H1 (cell line): Measurements from ENCODE around the gene GNAL. TPM values are rescaled to one million over a fixed set of nuclear protein-coding genes. Genes with fewer than 3 reads are reported as not detected.

Experiments
- CTCF ChIA-PET: fragments of 300-600 bp; sonication (Branson Sonifier 250); formaldehyde crosslinking; loops from one replicate; lab custom pipeline; 2021; ENCODE audit not compliant: partially characterized antibody; lab: Charles Lee
- POLR2A ChIA-PET: fragments of 300-600 bp; sonication (Branson Sonifier 250); formaldehyde crosslinking; loops from one replicate; lab custom pipeline; 2021; ENCODE audit warnings: inconsistent platforms; ENCODE audit not compliant: partially characterized antibody; lab: Charles Lee
- DNase-seq, 2 experiments: peaks; one replicate each; pipeline versions ENCODE4 v3.0.0 to v3.0.0-alpha.2; 2010 to 2022; ENCODE audit warnings: low spot score in 2 of 2, low read depth in 1 of 2, mixed read lengths in 1 of 2
- FAIRE-seq: peaks from 2 replicates; lab custom pipeline; 2011; peaks lifted over from hg19 to GRCh38; lab: Jason Lieb, UNC
- H2AFZ ChIP-seq: 2 replicates; pipeline ENCODE4 v1.8.1; 2012; ENCODE audit warnings: low read length, inconsistent platforms
- H2AK5ac ChIP-seq: 2 replicates; pipeline ENCODE4 v1.6.1; 2013; ENCODE audit warnings: low read depth, low read length
- H2BK120ac ChIP-seq: replicated peaks from 2 replicates; pipeline ENCODE3; 2013; ENCODE audit warnings: low read depth, low read length, inconsistent platforms
- H2BK12ac ChIP-seq: 2 replicates; pipeline ENCODE4 v1.6.1; 2013; ENCODE audit warnings: low read depth, low read length
- H2BK15ac ChIP-seq: 2 replicates; pipeline ENCODE4 v1.6.1; 2013; ENCODE audit warnings: low read length
- H2BK20ac ChIP-seq: 2 replicates; pipeline ENCODE4 v1.6.1; 2013; ENCODE audit warnings: low read length
- H2BK5ac ChIP-seq: 2 replicates; pipeline ENCODE4 v1.6.1; 2013; ENCODE audit warnings: low read depth, low read length
- H3K14ac ChIP-seq: 2 replicates; pipeline ENCODE4 v1.6.1; 2013; ENCODE audit warnings: inconsistent platforms; ENCODE audit not compliant: insufficient read length
- H3K18ac ChIP-seq: 2 replicates; pipeline ENCODE4 v1.6.1; 2013; ENCODE audit warnings: low read length; ENCODE audit errors: extremely low read depth
- H3K23ac ChIP-seq: 2 replicates; pipeline ENCODE4 v1.6.1; 2013; ENCODE audit warnings: inconsistent platforms; ENCODE audit not compliant: insufficient read length
- H3K23me2 ChIP-seq: 2 replicates; pipeline ENCODE4 v1.6.1; 2013; ENCODE audit warnings: low read depth, low read length
- H3K27ac ChIP-seq: 2 replicates; pipeline ENCODE4 v1.6.1; 2011; ENCODE audit warnings: low read depth, low read length, inconsistent platforms
- H3K27me3 ChIP-seq, 4 experiments: replicated peaks in 1 of 4; 1 replicate in 1 of 4; 2 replicates in 3 of 4; pipeline versions ENCODE4 v1.6.1 to v1.8.1; 2011 to 2013; ENCODE audit warnings: low read length in 3 of 4, mild to moderate bottlenecking in 3 of 4, inconsistent platforms in 2 of 4, mixed read lengths in 2 of 4, moderate library complexity in 1 of 4; ENCODE audit not compliant: control insufficient read depth in 3 of 4, insufficient read depth in 3 of 4; ENCODE audit errors: extremely low read depth in 1 of 4
- H3K36me3 ChIP-seq, 4 experiments: 2 replicates each; pipeline versions ENCODE4 v1.6.1 to v1.8.1; 2011 to 2013; ENCODE audit warnings: mild to moderate bottlenecking in 4 of 4, low read length in 3 of 4, moderate library complexity in 2 of 4, control low read depth in 1 of 4, inconsistent platforms in 1 of 4; ENCODE audit not compliant: insufficient read depth in 4 of 4, control insufficient read depth in 2 of 4
- H3K4ac ChIP-seq: replicated peaks from 2 replicates; pipeline ENCODE3; 2013; ENCODE audit warnings: low read length, low read depth, mixed read lengths, inconsistent platforms; ENCODE audit not compliant: insufficient read length
- H3K4me1 ChIP-seq, 4 experiments: replicated peaks in 1 of 4; 1 replicate in 1 of 4; 2 replicates in 3 of 4; pipeline versions ENCODE4 v1.6.1 to v1.8.1; 2011 to 2013; ENCODE audit warnings: low read length in 3 of 4, inconsistent platforms in 2 of 4, mixed read lengths in 1 of 4; ENCODE audit not compliant: insufficient read depth in 4 of 4, control insufficient read depth in 3 of 4
- H3K4me2 ChIP-seq, 2 experiments: 2 replicates each; pipeline versions ENCODE4 v1.6.1 to v1.8.1; 2011 to 2013; ENCODE audit warnings: low read depth in 2 of 2, low read length in 2 of 2, control low read depth in 1 of 2, inconsistent platforms in 1 of 2, mild to moderate bottlenecking in 1 of 2; ENCODE audit not compliant: insufficient read depth in 1 of 2
- H3K4me3 ChIP-seq, 4 experiments: fragments of 200-600, 300-600 bp in 1 of 4; sonication (generic), shearing (Covaris generic), sonication (Bioruptor Twin) in 1 of 4; 2 replicates each; pipeline versions ENCODE4 v1.5.1 to v1.8.1; 2011 to 2016; ENCODE audit warnings: low read length in 4 of 4, low read depth in 3 of 4, control low read depth in 2 of 4, inconsistent platforms in 2 of 4, mild to moderate bottlenecking in 2 of 4, mixed read lengths in 1 of 4, moderate library complexity in 1 of 4; ENCODE audit not compliant: insufficient read depth in 2 of 4; ENCODE audit errors: extremely low read depth in 1 of 4
- H3K56ac ChIP-seq: replicated peaks from 2 replicates; pipeline ENCODE3; 2013; ENCODE audit warnings: low read depth, mild to moderate bottlenecking, mixed read lengths, low read length, inconsistent platforms; ENCODE audit not compliant: insufficient read length
- H3K79me1 ChIP-seq: 2 replicates; pipeline ENCODE4 v1.6.1; 2013; ENCODE audit warnings: low read depth, low read length, control low read depth
- H3K79me2 ChIP-seq, 2 experiments: 2 replicates each; pipeline versions ENCODE4 v1.6.1 to v1.8.1; 2012 to 2013; ENCODE audit warnings: low read length in 2 of 2, mild to moderate bottlenecking in 2 of 2, inconsistent platforms in 1 of 2; ENCODE audit not compliant: insufficient read depth in 2 of 2, control insufficient read depth in 1 of 2
- H3K9ac ChIP-seq, 4 experiments: replicated peaks in 1 of 4; 1 replicate in 1 of 4; 2 replicates in 3 of 4; pipeline versions ENCODE4 v1.6.1 to v1.8.1; 2011 to 2013; ENCODE audit warnings: low read depth in 3 of 4, low read length in 3 of 4, control low read depth in 2 of 4, mild to moderate bottlenecking in 2 of 4, moderate library complexity in 2 of 4, inconsistent platforms in 1 of 4; ENCODE audit errors: extremely low read depth in 1 of 4
- H3K9me3 ChIP-seq, 2 experiments: 2 replicates each; pipeline versions ENCODE4 v1.6.1 to v1.8.1; 2012 to 2013; ENCODE audit warnings: mild to moderate bottlenecking in 2 of 2, moderate library complexity in 2 of 2, control low read depth in 1 of 2, inconsistent platforms in 1 of 2, low read depth in 1 of 2, low read length in 1 of 2, mixed read lengths in 1 of 2; ENCODE audit not compliant: insufficient read depth in 2 of 2
- H4K20me1 ChIP-seq, 2 experiments: replicated peaks in 1 of 2; 2 replicates each; pipeline versions ENCODE3 to v1.8.1; 2011 to 2013; ENCODE audit warnings: inconsistent platforms in 2 of 2, low read length in 2 of 2, mild to moderate bottlenecking in 1 of 2; ENCODE audit not compliant: insufficient read depth in 2 of 2, control insufficient read depth in 1 of 2
- H4K5ac ChIP-seq: 2 replicates; pipeline ENCODE4 v1.6.1; 2013; ENCODE audit warnings: low read length, low read depth, mixed read lengths, inconsistent platforms; ENCODE audit not compliant: insufficient read length
- H4K8ac ChIP-seq: 2 replicates; pipeline ENCODE4 v1.8.0; 2013; ENCODE audit warnings: mild to moderate bottlenecking, moderate library complexity, low read length, inconsistent platforms; ENCODE audit not compliant: insufficient read depth; ENCODE audit errors: extremely low read depth
- H4K91ac ChIP-seq: replicated peaks from 2 replicates; pipeline ENCODE3; 2013; ENCODE audit warnings: low read length, mixed read lengths, inconsistent platforms; ENCODE audit not compliant: insufficient read length
- ASH2L ChIP-seq: fragments of 200-600, 300-600 bp; sonication (generic); IDR thresholded peaks from one replicate; pipeline ENCODE4 v1.7.1; 2017; ENCODE audit warnings: low read length
- CHD1 ChIP-seq: IDR thresholded peaks from 2 replicates; pipeline ENCODE4 v1.6.1; 2012; ENCODE audit warnings: low read depth, low read length, improper control_type of control experiment
- GTF2F1 ChIP-seq: IDR thresholded peaks from 2 replicates; pipeline ENCODE4 v1.6.1; 2012; ENCODE audit warnings: low read depth, low read length, improper control_type of control experiment, borderline replicate concordance
- HDAC6 ChIP-seq: IDR thresholded peaks from one replicate; pipeline ENCODE4 v1.7.1; 2012; ENCODE audit warnings: low read depth, mild to moderate bottlenecking, inconsistent platforms, low read length, moderate library complexity
- MAFK ChIP-seq: IDR thresholded peaks from 2 replicates; pipeline ENCODE4 v1.6.1; 2012; ENCODE audit warnings: low read depth, mild to moderate bottlenecking, improper control_type of control experiment, low read length
- POLR2AphosphoS5 ChIP-seq: IDR thresholded peaks from 2 replicates; pipeline ENCODE4 v1.6.1; 2011; ENCODE audit warnings: low read depth, low read length
- RAD21 ChIP-seq, 2 experiments: IDR thresholded peaks in 1 of 2; conservative IDR thresholded peaks in 1 of 2; 2 replicates each; pipeline ENCODE4 v1.6.1; 2011; ENCODE audit warnings: low read depth in 2 of 2, low read length in 2 of 2, improper control_type of control experiment in 1 of 2, inconsistent platforms in 1 of 2, mild to moderate bottlenecking in 1 of 2, moderate library complexity in 1 of 2
- SAP30 ChIP-seq: fragments of 300-600 bp; sonication (generic); IDR thresholded peaks from 2 replicates; pipeline ENCODE4 v1.7.1; 2012; ENCODE audit warnings: low read length, moderate library complexity, mild to moderate bottlenecking, inconsistent platforms; ENCODE audit not compliant: insufficient read depth, insufficient replicate concordance
- SUZ12 ChIP-seq: fragments of 200-600 bp; sonication (generic); IDR thresholded peaks from 2 replicates; pipeline ENCODE4 v1.6.1; 2012; ENCODE audit warnings: mild to moderate bottlenecking, inconsistent platforms, low read length, moderate library complexity, mixed read lengths
- TCF12 ChIP-seq: IDR thresholded peaks from 2 replicates; pipeline ENCODE4 v1.6.1; 2011; ENCODE audit warnings: low read depth, mild to moderate bottlenecking, low read length
- WGBS, 2 experiments: shearing (Covaris generic) in 1 of 2; methylation state at CpG; one replicate each; pipeline versions ENCODE4 v1.1.6 to v1.1.7; 2013 to 2015; ENCODE audit warnings: low lambda C conversion rate in 2 of 2, mixed read lengths in 2 of 2, inconsistent platforms in 1 of 2, low coverage in 1 of 2, missing lambda C conversion rate in 1 of 2; ENCODE audit not compliant: insufficient replicate concordance in 2 of 2, insufficient coverage in 1 of 2, insufficient read length in 1 of 2; ENCODE audit errors: extremely low coverage in 1 of 2, missing lambda C conversion rate in 1 of 2; 5-methylcytosine and 5-hydroxymethylcytosine counted together
- polyA plus RNA-seq, 7 experiments: library from polyadenylated mRNA; depleted of rRNA in 3 of 7; stranded (reverse) in 5 of 7; unstranded in 2 of 7; fragments of >200 nt in 5 of 7; fragments of 200-250 nt in 2 of 7; gene quantifications; 1 replicate in 5 of 7; 2 replicates in 1 of 7; 4 replicates in 1 of 7; pipeline versions ENCODE4 v1.2.1 to v1.2.3, GENCODE V29; 2011 to 2013; ENCODE audit warnings: missing spikeins in 2 of 7, mixed read lengths in 2 of 7
- total RNA-seq: library from RNA; stranded (reverse); fragmentation: NEBNext Ultra II Directional; extraction: Animal tissue kit (Norgen Biotek cat#: 25700); gene quantifications from 2 replicates; pipeline ENCODE4 v1.2.1, GENCODE V29; 2021
- TF ChIP-seq, protein P1 (sequence below): IDR thresholded peaks from 2 replicates; pipeline ENCODE4 v1.6.1; 2011; ENCODE audit warnings: low read depth, mild to moderate bottlenecking, low read length; ENCODE audit not compliant: insufficient read depth
- TF ChIP-seq, protein P2 (sequence below): IDR thresholded peaks from 2 replicates; pipeline ENCODE4 v1.6.1; 2012; ENCODE audit warnings: inconsistent platforms

GNAL gene
- total and polyA plus RNA-seq, 2 of the 8 experiments (the other 6 are each of a cell fraction or from before 2014, with no cell fraction given) = 13.2 to 18.3 TPM

DNA sequence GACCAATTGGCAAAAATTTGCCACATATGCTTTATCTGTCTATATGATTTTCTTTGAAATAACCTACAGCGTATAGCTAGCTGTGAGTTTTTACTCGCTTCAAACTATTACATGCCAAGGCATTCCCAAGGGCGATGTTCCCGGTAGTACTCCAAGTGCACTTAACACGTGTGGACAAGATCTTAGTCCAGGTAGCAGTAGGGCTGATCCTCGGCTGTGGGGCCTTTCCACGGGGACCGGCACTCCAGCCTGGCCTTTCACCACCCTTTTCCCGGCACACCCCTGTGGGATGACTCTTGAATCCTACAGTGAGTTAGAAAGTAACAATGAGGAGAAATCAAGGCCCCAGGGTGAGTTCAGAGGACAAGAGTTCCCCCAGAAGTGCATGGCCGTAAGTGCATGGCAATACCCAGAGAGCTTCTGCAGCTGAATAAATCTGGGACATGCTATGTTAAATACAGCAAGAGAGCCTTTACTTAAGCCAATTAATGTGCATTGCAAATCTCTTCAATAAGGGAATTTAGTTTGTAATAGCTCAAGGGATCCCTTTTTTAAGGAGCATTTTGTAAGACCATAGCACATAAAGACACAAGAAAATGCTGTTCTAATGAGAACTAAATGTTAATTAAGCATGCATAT, 188.6 kb downstream of the GNAL start:
- no peaks in the 10 kb centered on the region for H3K79me2 ChIP-seq
- no peak overlapping the region for H2BK5ac ChIP-seq
- no peaks in the 10 kb centered on the region; a peak in 1 of 7 replicates for H3K4me1 ChIP-seq
- H2AFZ ChIP-seq = no peak overlapping the region
- H2BK120ac ChIP-seq = no peak overlapping the region
- H3K36me3 ChIP-seq = peaks cover 0 to 10% (median 0%) of the 10 kb centered on the region in 4 experiments; a peak in 1 of 8 replicates
- DNase-seq (no peak), FAIRE-seq (no peak)
- H3K9me3 ChIP-seq = peaks cover 3 to 6% of the 10 kb centered on the region in 2 experiments; a peak in 1 of 4 replicates
- H2BK15ac ChIP-seq = no peak overlapping the region
- H3K4me3 ChIP-seq = no peak overlapping the region
- H3K23me2 ChIP-seq = no peaks in the 10 kb centered on the region
- no peak overlapping the region for H3K27ac ChIP-seq
- H2BK12ac ChIP-seq = no peak overlapping the region
- H4K8ac ChIP-seq = no peak overlapping the region
- no peak overlapping the region for H2BK20ac ChIP-seq
- H3K14ac ChIP-seq = no peak overlapping the region
- ChIA-PET POLR2A (interaction anchor here (1.1 to 1.7 kb wide), 3 partner anchors 11 to 119 kb away, joined by 3 to 4 read pairs (median 3); no protein-coding TSS in a partner anchor), CTCF (interaction anchor here (1.0 to 2.2 kb wide), 10 partner anchors 9 to 162 kb away, joined by 3 to 11 read pairs (median 4); no protein-coding TSS in a partner anchor)
- H3K18ac ChIP-seq = no peak overlapping the region
- H3K79me1 ChIP-seq = no peaks in the 10 kb centered on the region; the same call in 1 of the 2 replicates
- no peak overlapping the region for H3K4ac ChIP-seq
- H2AK5ac ChIP-seq = no peak overlapping the region
- H3K4me2 ChIP-seq = no peak overlapping the region
- H3K56ac ChIP-seq = no peak overlapping the region
- no peak overlapping the region for H4K5ac ChIP-seq
- H4K91ac ChIP-seq = peak overlapping the region; percentile 55
- no peak overlapping the region for H3K9ac ChIP-seq
- H4K20me1 ChIP-seq = peaks cover 0 to 3% of the 10 kb centered on the region in 2 experiments
- no peaks in the 10 kb centered on the region for H3K27me3 ChIP-seq
- WGBS, 2 experiments = 90% methylated on average over 10 of the region's 10 CpGs; no CpG with 5 or more reads in 1 of the 2 experiments
- H3K23ac ChIP-seq = no peak overlapping the region
- TF ChIP-seq RAD21 (IDR thresholded peaks at IDR 0.05 in 1 of 2, conservative IDR thresholded peaks at IDR 0.05 in 1 of 2; ENCODE audit: low read depth in 2 of 2, low read length in 2 of 2) = no peak; a peak in 1 of 4 replicates
- TF ChIP-seq ASH2L = no peak
- TF ChIP-seq GTF2F1 = no peak
- no peak for TF ChIP-seq MAFK
- TF ChIP-seq TCF12 = no peak
- TF ChIP-seq, protein P1, sequence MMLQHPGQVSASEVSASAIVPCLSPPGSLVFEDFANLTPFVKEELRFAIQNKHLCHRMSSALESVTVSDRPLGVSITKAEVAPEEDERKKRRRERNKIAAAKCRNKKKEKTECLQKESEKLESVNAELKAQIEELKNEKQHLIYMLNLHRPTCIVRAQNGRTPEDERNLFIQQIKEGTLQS = no peak
- TF ChIP-seq CHD1 = no peak
- no peak for TF ChIP-seq SAP30
- TF ChIP-seq, protein P2, sequence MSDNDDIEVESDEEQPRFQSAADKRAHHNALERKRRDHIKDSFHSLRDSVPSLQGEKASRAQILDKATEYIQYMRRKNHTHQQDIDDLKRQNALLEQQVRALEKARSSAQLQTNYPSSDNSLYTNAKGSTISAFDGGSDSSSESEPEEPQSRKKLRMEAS = no peak
- no peak for TF ChIP-seq POLR2AphosphoS5
- TF ChIP-seq HDAC6 = no peak
- TF ChIP-seq SUZ12 = no peak
